AG10803 (cell line): Measurements from ENCODE around the gene MEOX1.

ENCODE experiments used
- DNase-seq: peaks from one replicate; pipeline ENCODE4 v3.0.0; 2010; ENCODE audit warnings: low read depth
- H3K4me3 ChIP-seq: 2 replicates; pipeline ENCODE4 v1.5.1; 2011; ENCODE audit warnings: mild to moderate bottlenecking, low read length, control low read depth
- CTCF ChIP-seq: conservative IDR thresholded peaks from 2 replicates; pipeline ENCODE4 v1.5.1; 2011; ENCODE audit warnings: mild to moderate bottlenecking, low read length, control low read depth, inconsistent platforms

The MEOX1 gene

GRCh38 chr17:43680461-43680860 is 18.7 kb upstream of the MEOX1 start:
- H3K4me3 ChIP-seq = no peak overlapping the region
- TF ChIP-seq CTCF = no peak
- no peak for DNase-seq

GRCh38 chr17:43679911-43680310 is 18.2 kb upstream of the MEOX1 start:
- no peak overlapping the region for H3K4me3 ChIP-seq
- DNase-seq = no peak
- TF ChIP-seq CTCF = no peak

GRCh38 chr17:43679401-43679800 is 17.7 kb upstream of the MEOX1 start:
- no peak overlapping the region for H3K4me3 ChIP-seq
- no peak for TF ChIP-seq CTCF
- DNase-seq = no peak

- no peak for TF ChIP-seq CTCF
- DNase-seq = peak; percentile 63
These were observed 14.7 kb upstream of the MEOX1 start for GRCh38 chr17:43676471-43676870.

GRCh38 chr17:43674394-43674793 is 12.7 kb upstream of the MEOX1 start:
- no peak for TF ChIP-seq CTCF
- H3K4me3 ChIP-seq = no peak overlapping the region
- DNase-seq = no peak

More at GRCh38 chr17:43676471-43676870, 14.7 kb upstream of the MEOX1 start:
- no peak overlapping the region for H3K4me3 ChIP-seq

GRCh38 chr17:43673516-43674323 is 12.0 kb upstream of the MEOX1 start:
- H3K4me3 ChIP-seq = no peak overlapping the region
- peak; percentile 52 for DNase-seq
- peak; percentile 98 for TF ChIP-seq CTCF
